ENCODE measurements around the gene PCDHGA7.
"Not testable (repeated sequence)": the region's sequence is repeated elsewhere in the genome, so short reads cannot be mapped to it uniquely, and the experiment has no call there.

PCDHGA7 gene

GRCh38 chr5:141419074-141419880, 36.7 kb downstream of the PCDHGA7 start:
- no peaks in the 10 kb centered on the region for H3K4me1 ChIP-seq
- H3K27me3 ChIP-seq (ENCODE audit: low read depth) = no peaks in the 10 kb centered on the region
- H3K9me3 ChIP-seq = peaks cover 3% of the 10 kb centered on the region
- no peaks in the 10 kb centered on the region for H3K36me3 ChIP-seq (replicated peaks)
- H3K4me3 ChIP-seq = no peak overlapping the region
- in situ Hi-C loops (cut with MboI; ENCODE audit: low sequenced_read_pairs) = loop anchor here (10.0 kb wide), 1 partner anchor 106 kb away; no protein-coding TSS in a partner anchor
- DNase-seq (ENCODE audit: low spot score in 2 of 2) = no peak

- in situ Hi-C loops (cut with MboI; ENCODE audit: low sequenced_read_pairs) = no loop called here
- peaks cover 2% of the 10 kb centered on the region for H3K9me3 ChIP-seq
- H3K36me3 ChIP-seq (replicated peaks) = no peaks in the 10 kb centered on the region
- no peaks in the 10 kb centered on the region for H3K4me1 ChIP-seq
- H3K4me3 ChIP-seq = no peak within 1 kb of the TSS
- DNase-seq (ENCODE audit: low spot score in 2 of 2) = peak; percentile 9 to 63
- no peaks in the 10 kb centered on the region for H3K27me3 ChIP-seq (ENCODE audit: low read depth)
Observed at GRCh38 chr5:141420855-141421488, 38.4 kb downstream of the PCDHGA7 start, which contains the start of gene PCDHGA11. TSS of gene PCDHGA11 (plus strand) at chr5:141421051. CDS start at chr5:141421228, 177 bp downstream.

GRCh38 chr5:141421489-141421855, 38.9 kb downstream of the PCDHGA7 start:
- Histone ChIP-seq H3K4me1 (no peaks in the 10 kb centered on the region), H3K36me3 (replicated peaks) (no peaks in the 10 kb centered on the region), H3K9me3 (no peaks in the 10 kb centered on the region; the same call in 1 of the 2 replicates), H3K4me3 (no peak overlapping the region), H3K27me3 (ENCODE audit: low read depth) (no peaks in the 10 kb centered on the region)
- no peak for DNase-seq (ENCODE audit: low spot score in 2 of 2)
- in situ Hi-C loops (cut with MboI; ENCODE audit: low sequenced_read_pairs) = no loop called here

- Histone ChIP-seq H3K27me3 (ENCODE audit: low read depth) (no peaks in the 10 kb centered on the region), H3K4me3 (no peak overlapping the region), H3K36me3 (replicated peaks) (no peaks in the 10 kb centered on the region), H3K9me3 (no peaks in the 10 kb centered on the region; the same call in 1 of the 2 replicates), H3K4me1 (no peaks in the 10 kb centered on the region)
- in situ Hi-C loops (cut with MboI; ENCODE audit: low sequenced_read_pairs) = no loop called here
- no peak for DNase-seq (ENCODE audit: low spot score in 2 of 2)
Observed at GRCh38 chr5:141422742-141423291, 40.3 kb downstream of the PCDHGA7 start.

GRCh38 chr5:141427783-141428426, 45.4 kb downstream of the PCDHGA7 start:
- in situ Hi-C loops (cut with MboI; ENCODE audit: low sequenced_read_pairs) = no loop called here
- H3K9me3 ChIP-seq = no peaks in the 10 kb centered on the region
- H3K4me3 ChIP-seq = no peak overlapping the region
- no peaks in the 10 kb centered on the region for H3K36me3 ChIP-seq (replicated peaks)
- no peak for DNase-seq (ENCODE audit: low spot score in 2 of 2)
- H3K4me1 ChIP-seq = no peaks in the 10 kb centered on the region
- no peaks in the 10 kb centered on the region for H3K27me3 ChIP-seq (ENCODE audit: low read depth)

GRCh38 chr5:141430332-141431113, 48.0 kb downstream of the PCDHGA7 start, which contains the start of gene PCDHGA12:
TSS of gene PCDHGA12 (plus strand) at chr5:141430507. CDS start at chr5:141430760, 253 bp downstream.
- H3K36me3 ChIP-seq (replicated peaks) = no peaks in the 10 kb centered on the region
- H3K27me3 ChIP-seq (ENCODE audit: low read depth) = no peaks in the 10 kb centered on the region
- in situ Hi-C loops (cut with MboI; ENCODE audit: low sequenced_read_pairs) = no loop called here
- no peak within 1 kb of the TSS for H3K4me3 ChIP-seq
- no peaks in the 10 kb centered on the region for H3K4me1 ChIP-seq
- no peaks in the 10 kb centered on the region for H3K9me3 ChIP-seq
- DNase-seq (ENCODE audit: low spot score in 2 of 2) = no peak

- no peaks in the 10 kb centered on the region for H3K9me3 ChIP-seq
Observed at GRCh38 chr5:141431286-141431685, 48.7 kb downstream of the PCDHGA7 start.

GRCh38 chr5:141432308-141432707, 49.8 kb downstream of the PCDHGA7 start:
- H3K27me3 ChIP-seq (ENCODE audit: low read depth); H3K4me1 ChIP-seq; H3K9me3 ChIP-seq; in situ Hi-C loops (cut with MboI; ENCODE audit: low sequenced_read_pairs); DNase-seq (ENCODE audit: low spot score in 2 of 2); H3K36me3 ChIP-seq (replicated peaks); H3K4me3 ChIP-seq: not testable (repeated sequence)

More at GRCh38 chr5:141431286-141431685, 48.7 kb downstream of the PCDHGA7 start:
- no peak for DNase-seq (ENCODE audit: low spot score in 2 of 2)
- in situ Hi-C loops (cut with MboI; ENCODE audit: low sequenced_read_pairs) = no loop called here
- H3K4me3 ChIP-seq = no peak overlapping the region
- no peaks in the 10 kb centered on the region for H3K4me1 ChIP-seq
- H3K27me3 ChIP-seq (ENCODE audit: low read depth) = no peaks in the 10 kb centered on the region
- no peaks in the 10 kb centered on the region for H3K36me3 ChIP-seq (replicated peaks)

- H3K4me1 ChIP-seq; H3K4me3 ChIP-seq; DNase-seq (ENCODE audit: low spot score in 2 of 2); H3K27me3 ChIP-seq (ENCODE audit: low read depth); H3K9me3 ChIP-seq; in situ Hi-C loops (cut with MboI; ENCODE audit: low sequenced_read_pairs); H3K36me3 ChIP-seq (replicated peaks): not testable (repeated sequence)
Observed at GRCh38 chr5:141432726-141433125, 50.2 kb downstream of the PCDHGA7 start.

- Histone ChIP-seq H3K9me3 (no peaks in the 10 kb centered on the region), H3K4me1 (no peaks in the 10 kb centered on the region), H3K4me3 (no peak overlapping the region), H3K27me3 (ENCODE audit: low read depth) (no peaks in the 10 kb centered on the region), H3K36me3 (replicated peaks) (no peaks in the 10 kb centered on the region)
- in situ Hi-C loops (cut with MboI; ENCODE audit: low sequenced_read_pairs) = no loop called here
- DNase-seq (ENCODE audit: low spot score in 2 of 2) = no peak
Observed at GRCh38 chr5:141434006-141434405, 51.5 kb downstream of the PCDHGA7 start.
